Uterus (tissue), 2 donors: ENCODE results near the gene SPATA20.

Experiments
- POLR2A ChIP-seq, 2 donors: fragments of 450-650 bp; IDR thresholded peaks; one replicate each; pipeline ENCODE4 v1.6.1; 2016; ENCODE audit warnings: antibody characterized with exemption in 2 of 2, mild to moderate bottlenecking in 1 of 2, moderate library complexity in 1 of 2
- TF ChIP-seq, protein P1 (sequence below), 4 experiments: fragments of 200-600 bp in 2 of 4; fragments of 450-650 bp in 2 of 4; sonication (generic) in 2 of 4; IDR thresholded peaks; one replicate each; pipeline ENCODE4 v1.5.1; 2016 to 2019; ENCODE audit warnings: antibody characterized with exemption in 4 of 4, mild to moderate bottlenecking in 2 of 4, moderate library complexity in 1 of 4

DNA sequence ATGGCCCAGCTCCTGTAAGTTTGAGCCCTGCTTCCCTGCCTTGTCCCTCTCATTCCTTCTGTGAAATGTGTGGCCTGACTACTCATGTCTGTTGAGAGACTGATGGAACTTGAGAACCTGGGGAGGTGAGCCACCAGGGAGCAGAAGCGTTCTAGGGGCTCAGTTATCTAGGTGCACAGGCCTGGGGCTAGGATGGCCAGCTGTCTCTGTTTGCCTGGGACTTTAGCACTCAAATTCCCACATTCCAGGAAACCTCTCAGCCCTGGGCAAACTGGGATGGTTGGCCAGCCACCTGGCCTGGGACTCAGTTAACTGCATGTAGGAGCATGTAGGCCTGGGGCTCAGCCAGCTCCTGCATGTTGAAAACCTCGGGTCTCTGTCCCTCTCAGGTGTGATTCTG, 23.8 kb upstream of the SPATA20 start:
- TF ChIP-seq POLR2A (IDR thresholded peaks at IDR 0.05) = no peak
- TF ChIP-seq, protein P1, sequence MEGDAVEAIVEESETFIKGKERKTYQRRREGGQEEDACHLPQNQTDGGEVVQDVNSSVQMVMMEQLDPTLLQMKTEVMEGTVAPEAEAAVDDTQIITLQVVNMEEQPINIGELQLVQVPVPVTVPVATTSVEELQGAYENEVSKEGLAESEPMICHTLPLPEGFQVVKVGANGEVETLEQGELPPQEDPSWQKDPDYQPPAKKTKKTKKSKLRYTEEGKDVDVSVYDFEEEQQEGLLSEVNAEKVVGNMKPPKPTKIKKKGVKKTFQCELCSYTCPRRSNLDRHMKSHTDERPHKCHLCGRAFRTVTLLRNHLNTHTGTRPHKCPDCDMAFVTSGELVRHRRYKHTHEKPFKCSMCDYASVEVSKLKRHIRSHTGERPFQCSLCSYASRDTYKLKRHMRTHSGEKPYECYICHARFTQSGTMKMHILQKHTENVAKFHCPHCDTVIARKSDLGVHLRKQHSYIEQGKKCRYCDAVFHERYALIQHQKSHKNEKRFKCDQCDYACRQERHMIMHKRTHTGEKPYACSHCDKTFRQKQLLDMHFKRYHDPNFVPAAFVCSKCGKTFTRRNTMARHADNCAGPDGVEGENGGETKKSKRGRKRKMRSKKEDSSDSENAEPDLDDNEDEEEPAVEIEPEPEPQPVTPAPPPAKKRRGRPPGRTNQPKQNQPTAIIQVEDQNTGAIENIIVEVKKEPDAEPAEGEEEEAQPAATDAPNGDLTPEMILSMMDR (IDR thresholded peaks at IDR 0.05) = no peak
